NCI-H2029 treated with DMSO at 0.1 percent for 48 hours (cell line): ENCODE measurements around the gene DHX34.
"Not testable (repeated sequence)": the region's sequence is repeated elsewhere in the genome, so short reads cannot be mapped to it uniquely, and the experiment has no call there.

ENCODE experiments used
- DNase-seq: peaks from one replicate; lab custom pipeline; 2025; lab: John Stamatoyannopoulos, UW

DHX34 gene

GRCh38 chr19:47365455-47365854 is 16.3 kb downstream of the DHX34 start:
- DNase-seq, result not testable (repeated sequence)

DNA sequence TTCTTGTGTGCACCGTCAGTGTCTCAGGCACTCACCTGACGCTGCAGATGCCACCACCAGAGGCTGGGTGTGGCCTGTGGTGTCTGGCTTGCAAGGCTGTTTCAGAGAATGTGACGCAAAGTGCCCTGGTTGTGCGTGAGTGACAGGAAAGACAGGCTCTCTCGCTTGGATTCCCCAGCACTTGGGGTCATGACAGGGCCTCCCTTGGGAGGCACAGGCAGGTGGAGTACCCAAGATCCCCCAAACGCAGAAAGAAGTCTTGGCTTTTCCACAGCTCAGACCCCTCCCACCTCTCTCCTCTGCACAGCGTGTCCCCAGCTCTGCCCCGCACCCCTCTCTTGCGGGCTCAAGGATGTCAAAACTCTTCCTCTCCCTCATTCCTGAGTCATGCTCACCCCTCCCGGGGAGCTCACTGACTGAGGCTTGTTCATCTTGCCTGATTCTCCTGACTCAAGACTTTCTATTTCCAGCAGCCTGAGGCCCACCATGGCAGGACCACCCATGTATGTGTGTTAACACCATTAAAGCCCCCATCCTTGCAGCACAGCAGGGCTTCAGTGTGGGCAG is 21.0 kb downstream of the DHX34 start:
- DNase-seq, result no peak

DNA sequence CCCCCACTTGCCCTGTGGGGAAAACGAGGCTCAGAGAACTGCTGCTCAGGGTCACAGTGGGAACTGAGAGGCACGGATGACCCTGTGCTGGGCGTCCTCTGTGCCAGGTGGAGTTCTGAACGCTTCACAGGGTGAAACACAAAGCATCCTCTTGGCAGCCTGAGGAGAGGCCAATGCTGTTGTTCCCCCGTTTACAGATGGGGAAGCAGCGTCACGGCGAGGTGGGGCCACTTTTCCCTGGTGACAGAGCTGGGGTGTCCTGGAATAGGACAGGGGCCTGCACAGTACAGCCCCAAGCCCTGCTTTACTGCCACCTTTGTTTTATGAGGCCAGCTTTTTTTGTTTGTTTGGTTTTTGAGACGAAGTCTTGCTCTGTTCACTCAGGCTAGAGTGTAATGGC is 22.1 kb downstream of the DHX34 start:
- DNase-seq, result no peak

GRCh38 chr19:47372603-47373002 is 23.5 kb downstream of the DHX34 start:
- DNase-seq, result no peak

DNA sequence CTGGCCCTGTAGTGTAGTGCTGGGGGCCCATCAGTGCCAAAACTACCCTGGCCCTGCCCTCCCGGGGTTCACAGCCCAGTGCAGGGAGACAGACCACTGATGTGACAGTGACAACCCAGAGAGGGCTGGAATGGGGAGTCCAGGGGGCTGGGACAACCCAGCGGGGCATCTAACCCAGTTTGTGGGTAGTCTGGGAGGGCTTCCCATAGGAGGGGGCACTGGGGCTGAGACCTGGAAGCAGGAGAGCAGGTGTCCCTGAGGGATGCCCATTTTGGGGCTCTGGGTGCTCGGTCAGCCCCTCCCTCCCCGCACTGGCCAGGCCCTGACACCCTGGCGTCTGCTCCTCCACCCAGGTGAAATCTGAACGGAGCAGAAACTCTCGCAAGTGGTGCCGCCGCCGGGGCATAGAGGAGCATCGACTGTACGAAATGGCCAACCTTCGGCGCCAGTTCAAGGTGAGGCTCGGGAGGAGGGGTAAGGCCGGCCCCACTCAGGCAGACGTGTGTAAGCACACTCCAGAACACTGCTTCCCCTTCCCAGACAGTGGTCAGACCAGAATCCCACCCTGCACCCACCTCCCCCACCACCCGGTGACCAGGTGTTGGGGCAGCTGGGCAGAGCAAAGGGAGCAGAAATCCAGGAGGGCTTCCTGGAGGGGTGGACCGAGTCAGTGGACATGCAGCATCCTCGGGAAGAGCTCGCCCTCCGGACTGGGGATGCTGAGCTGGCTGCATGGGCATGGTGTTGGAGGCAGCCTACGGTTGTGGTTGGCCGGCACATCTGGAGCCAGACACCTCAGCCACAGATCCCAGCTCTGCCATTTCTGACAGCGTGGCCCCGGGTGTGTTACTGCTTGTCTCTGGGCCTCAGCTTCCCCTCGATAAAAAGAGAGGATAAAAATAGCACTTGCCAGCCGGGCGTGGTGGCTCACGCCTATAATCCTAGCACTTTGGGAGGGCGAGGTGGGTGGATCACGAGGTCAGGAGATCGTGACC is 24.4 kb downstream of the DHX34 start:
- DNase-seq, result no peak

DNA sequence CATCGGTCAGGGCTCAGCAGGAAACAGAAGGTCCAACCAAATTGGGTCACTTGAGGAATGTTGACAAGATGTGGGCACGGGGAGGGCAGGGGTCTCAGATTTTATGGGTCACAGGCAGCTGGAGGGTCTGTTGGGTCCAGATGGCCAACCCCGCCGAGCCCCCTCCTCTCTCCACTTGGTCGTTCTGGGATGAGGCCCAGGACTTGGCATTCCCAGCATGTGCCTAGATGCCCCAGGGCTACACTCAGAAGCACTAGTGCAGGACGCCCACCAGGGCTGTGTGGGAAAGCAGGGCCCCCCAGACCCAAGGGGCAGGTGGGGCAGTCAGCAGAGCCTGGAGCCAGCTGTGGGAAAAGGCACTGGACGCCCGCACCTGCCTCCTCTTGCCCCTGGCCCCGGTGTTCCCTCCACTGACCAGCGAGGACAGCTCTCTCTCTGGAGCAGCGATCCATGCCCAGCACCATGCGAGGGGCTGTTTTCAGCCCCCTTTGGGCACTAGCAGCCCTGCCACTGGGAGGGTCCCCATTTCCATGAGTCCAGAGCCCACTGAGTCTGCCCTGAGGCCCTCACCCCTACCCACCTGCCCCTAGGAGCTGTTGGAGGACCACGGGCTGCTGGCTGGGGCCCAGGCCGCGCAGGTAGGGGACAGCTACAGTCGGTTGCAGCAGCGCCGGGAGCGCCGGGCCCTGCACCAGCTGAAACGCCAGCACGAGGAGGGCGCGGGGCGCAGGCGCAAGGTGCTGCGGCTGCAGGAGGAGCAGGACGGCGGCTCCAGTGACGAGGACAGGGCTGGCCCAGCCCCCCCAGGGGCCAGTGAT is 26.0 kb downstream of the DHX34 start:
- no peak for DNase-seq

GRCh38 chr19:47375694-47376588 is 26.8 kb downstream of the DHX34 start:
- no peak for DNase-seq

DNA sequence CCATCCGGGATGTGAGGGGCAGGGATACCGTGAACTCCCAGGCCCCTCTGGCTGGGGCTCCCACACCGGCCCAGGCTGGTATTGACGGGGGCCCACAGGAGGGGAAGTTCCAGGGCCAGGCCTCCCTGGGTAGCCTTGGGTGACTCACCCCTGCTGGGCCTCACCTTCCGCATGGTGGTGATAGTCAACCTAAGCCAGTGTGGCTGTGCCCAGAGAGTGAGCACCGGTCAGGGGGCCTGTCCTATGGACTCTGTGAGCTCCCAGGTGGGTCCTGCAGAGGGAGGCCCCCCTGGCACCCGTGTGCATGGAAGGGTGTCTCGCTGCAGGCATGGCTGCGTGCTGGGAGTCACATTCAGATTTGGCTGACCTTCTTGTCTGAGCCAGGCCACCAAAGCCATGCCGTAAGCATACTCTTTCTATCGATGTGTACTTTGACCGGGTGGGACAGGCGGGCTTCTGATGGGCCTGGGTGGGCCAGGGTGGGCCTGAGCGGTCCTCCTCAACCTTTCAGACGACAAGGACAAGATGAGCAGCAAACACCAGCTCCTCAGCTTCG is 27.6 kb downstream of the DHX34 start:
- DNase-seq, result no peak

DNA sequence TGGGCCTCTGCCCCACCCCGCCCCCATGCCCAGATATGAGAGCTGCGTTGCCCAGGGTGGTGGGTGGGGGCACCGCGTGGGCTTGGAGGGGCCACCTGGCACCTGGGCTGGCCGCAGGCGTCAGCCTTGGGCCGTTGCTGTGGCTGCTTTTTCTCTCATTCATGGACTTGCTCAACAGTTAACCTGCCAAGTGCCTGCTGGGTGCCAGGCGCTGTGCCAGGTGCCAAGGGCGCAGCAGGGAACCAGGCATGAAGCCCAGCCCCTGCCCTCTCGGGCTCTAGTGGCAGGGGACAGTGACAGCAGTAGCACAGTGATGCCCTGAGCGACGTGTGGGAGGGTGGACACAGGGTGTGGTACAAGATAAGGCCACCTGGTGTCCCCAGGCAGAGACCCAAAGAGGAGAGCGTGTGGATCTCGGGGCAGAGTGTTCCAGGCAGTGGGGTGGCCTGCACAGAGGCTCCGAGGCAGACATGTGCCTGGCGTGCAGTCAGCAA is 28.1 kb downstream of the DHX34 start:
- peak; percentile 25 for DNase-seq

DNA sequence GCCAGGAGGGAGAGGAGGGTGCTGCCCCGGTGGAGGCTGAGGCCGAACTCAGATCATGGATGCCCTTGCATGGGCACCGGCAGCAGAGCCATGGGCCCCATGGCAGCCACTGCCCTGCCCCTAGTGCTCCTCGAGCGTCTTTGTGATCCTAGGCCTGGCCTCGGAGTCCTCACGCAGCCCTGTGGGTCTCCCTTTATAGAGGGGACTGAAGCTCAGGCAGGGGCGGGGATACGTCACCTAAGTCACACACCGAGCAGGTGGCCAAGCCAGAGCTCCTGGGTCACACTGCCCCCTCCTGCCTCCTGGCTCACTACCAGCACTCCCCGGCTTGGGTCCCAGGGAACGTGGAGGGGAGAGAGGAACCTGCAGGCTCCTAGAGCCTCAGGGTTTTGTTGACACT is 28.7 kb downstream of the DHX34 start:
- DNase-seq, result peak; percentile 22

GRCh38 chr19:47378246-47378645 is 29.1 kb downstream of the DHX34 start:
- no peak for DNase-seq

- DNase-seq, result no peak
Measured at GRCh38 chr19:47379381-47379938, 30.3 kb downstream of the DHX34 start.

GRCh38 chr19:47380559-47380958 is 31.4 kb downstream of the DHX34 start:
- DNase-seq, result no peak

- no peak for DNase-seq
Measured at GRCh38 chr19:47381121-47381520, 32.0 kb downstream of the DHX34 start.

DNA sequence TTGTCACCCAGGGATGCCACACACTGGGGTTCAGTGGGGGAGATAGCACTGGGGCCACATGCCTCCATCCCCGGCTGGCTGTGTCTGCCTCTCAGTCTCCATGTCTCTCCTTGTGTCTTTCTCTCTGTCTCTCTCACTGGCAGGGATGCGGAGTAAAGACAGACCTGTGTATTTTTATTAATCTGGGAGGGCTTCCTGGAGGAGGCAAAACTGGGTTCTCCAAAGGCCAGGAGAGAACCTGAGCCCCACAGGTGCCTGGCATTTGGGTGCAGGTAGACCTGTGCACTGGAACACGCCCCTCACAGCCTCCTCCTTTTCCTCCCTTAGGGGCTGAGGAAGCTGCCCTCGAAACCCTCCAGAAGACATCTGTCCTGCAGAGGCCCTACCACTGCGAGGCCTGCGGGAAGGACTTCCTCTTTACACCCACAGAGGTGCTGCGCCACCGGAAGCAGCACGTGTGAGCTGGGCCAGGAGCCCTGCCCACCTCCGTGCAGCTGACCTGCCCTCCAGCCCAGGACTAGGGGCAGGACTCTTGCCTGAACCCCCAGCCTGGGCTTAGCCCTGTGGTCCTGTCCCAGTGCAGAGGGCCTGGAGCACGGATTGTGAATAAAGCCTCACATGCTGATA is 32.7 kb downstream of the DHX34 start:
- DNase-seq, result no peak

- DNase-seq, result not testable (repeated sequence)
Measured at GRCh38 chr19:47383890-47384289, 34.8 kb downstream of the DHX34 start.

GRCh38 chr19:47384533-47384932 is 35.4 kb downstream of the DHX34 start:
- not testable (repeated sequence) for DNase-seq

- not testable (repeated sequence) for DNase-seq
Measured at GRCh38 chr19:47386582-47386981, 37.5 kb downstream of the DHX34 start.

DNA sequence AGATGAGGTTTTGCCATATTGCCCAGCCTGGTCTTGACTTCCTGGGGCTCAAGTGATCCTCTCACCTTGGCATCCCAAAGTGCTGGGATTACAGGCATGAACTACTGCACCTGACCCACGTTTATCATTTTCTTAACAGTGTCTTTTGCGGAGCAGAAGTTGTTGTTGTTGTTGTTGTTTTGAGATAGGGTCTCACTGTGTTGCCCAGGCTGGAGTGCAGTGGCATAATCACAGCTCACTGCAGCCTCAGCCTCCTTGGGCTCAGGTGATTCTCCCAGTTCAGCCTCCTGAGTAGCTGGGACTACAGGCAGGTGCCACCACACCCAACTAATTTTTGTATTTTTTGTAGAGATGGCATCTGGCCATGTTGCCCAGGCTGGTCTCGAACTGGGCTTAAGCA is 38.5 kb downstream of the DHX34 start:
- not testable (repeated sequence) for DNase-seq

- not testable (repeated sequence) for DNase-seq
Measured at GRCh38 chr19:47388721-47389120, 39.6 kb downstream of the DHX34 start.
